ENCODE results near the gene CAMK4. TPM values are rescaled to one million over a fixed set of nuclear protein-coding genes. Genes with fewer than 3 reads are reported as not detected.

The CAMK4 gene
- total RNA-seq, 1 experiment from 2014 or later: 10.2 TPM

GRCh38 chr5:111493031-111493430 is 268.8 kb downstream of the CAMK4 start:
- TF ChIP-seq RAD21 (IDR thresholded peaks at IDR 0.05; ENCODE audit: low read depth) (no peak), ZFX (IDR thresholded peaks at IDR 0.05) (no peak), TCF7L2 (IDR thresholded peaks at IDR 0.05; ENCODE audit: borderline replicate concordance, extremely low read depth, insufficient read depth, insufficient read length) (no peak), ZBTB33 (IDR thresholded peaks at IDR 0.05; ENCODE audit: extremely low read depth, insufficient replicate concordance, low read length) (no peak), POLR2A (IDR thresholded peaks at IDR 0.05; ENCODE audit: borderline replicate concordance, extremely low read depth, insufficient read depth, insufficient read length) (no peak), SRF (IDR thresholded peaks at IDR 0.05; ENCODE audit: low read depth) (no peak), CEBPB (IDR thresholded peaks at IDR 0.05; ENCODE audit: low read depth) (no peak), REST (IDR thresholded peaks at IDR 0.05; ENCODE audit: low read depth) (no peak), EZH2phosphoT487 (IDR thresholded peaks at IDR 0.05; ENCODE audit: borderline replicate concordance) (no peak), POLR2AphosphoS5 (IDR thresholded peaks at IDR 0.05; ENCODE audit: low read depth, low read length) (no peak), FOSL1 (IDR thresholded peaks at IDR 0.05; ENCODE audit: low read depth) (no peak), EGR1 (IDR thresholded peaks at IDR 0.05; ENCODE audit: low read depth) (no peak), ZNF274 (IDR thresholded peaks at IDR 0.05; ENCODE audit: low read depth, low read length) (no peak), YY1 (IDR thresholded peaks at IDR 0.05; ENCODE audit: extremely low read depth, insufficient replicate concordance, low read depth, low read length) (no peak), SIN3A (IDR thresholded peaks at IDR 0.05; ENCODE audit: low read depth) (no peak)
- TF ChIP-seq, protein P1, sequence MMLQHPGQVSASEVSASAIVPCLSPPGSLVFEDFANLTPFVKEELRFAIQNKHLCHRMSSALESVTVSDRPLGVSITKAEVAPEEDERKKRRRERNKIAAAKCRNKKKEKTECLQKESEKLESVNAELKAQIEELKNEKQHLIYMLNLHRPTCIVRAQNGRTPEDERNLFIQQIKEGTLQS (IDR thresholded peaks at IDR 0.05): no peak
- no peak for ATAC-seq

More at GRCh38 chr5:111493031-111493430, 268.8 kb downstream of the CAMK4 start:
- H2AFZ ChIP-seq (ENCODE audit: low read depth, low read length, poor library complexity, severe bottlenecking): no peak overlapping the region
- no peak overlapping the region for H3K4me2 ChIP-seq (ENCODE audit: low read length)
- H3K36me3 ChIP-seq (ENCODE audit: control insufficient read depth in 1 of 2, insufficient read depth in 2 of 2, low read length in 2 of 2): peaks cover 0 to 4% of the 10 kb centered on the region in 2 experiments; a peak in 1 of 4 replicates
- no peak overlapping the region for H3K27ac ChIP-seq (ENCODE audit: low read depth, low read length)
- no peak overlapping the region for H3K4me3 ChIP-seq (replicated peaks in 1 of 2; ENCODE audit: low read depth in 1 of 2, low read length in 2 of 2)
- H3K4me1 ChIP-seq (ENCODE audit: control insufficient read depth in 1 of 2, insufficient read depth in 2 of 2, low read length in 2 of 2): no peaks in the 10 kb centered on the region
- H3K27me3 ChIP-seq (ENCODE audit: insufficient read depth, low read length): no peaks in the 10 kb centered on the region
- ChIA-PET CTCF (interaction anchor here (1.6 kb wide), 1 partner anchor 10 kb away, joined by 3 read pairs; no protein-coding TSS in a partner anchor), RAD21 (ENCODE audit: low non-redundant PET in 1 of 2, low total read pairs in 2 of 2, uncharacterized antibody in 2 of 2, unreplicated experiment in 2 of 2) (no interaction called here), POLR2A (no interaction called here)
- DNase-seq (ENCODE audit: low read depth, low spot score): no peak
- no peaks in the 10 kb centered on the region for H3K9me3 ChIP-seq (ENCODE audit: control insufficient read depth in 1 of 2, insufficient read depth in 1 of 2, low read depth in 1 of 2, low read length in 2 of 2)
- no peaks in the 10 kb centered on the region for H3K9me2 ChIP-seq (ENCODE audit: insufficient read depth)
- no peaks in the 10 kb centered on the region for H3K79me2 ChIP-seq (ENCODE audit: insufficient read depth, low read length)
- H3K9ac ChIP-seq (ENCODE audit: low read length): no peak overlapping the region
- no TSS peak for BruUV-seq (replicated peaks)
- intact Hi-C loops (cut with micrococcal nuclease): no loop called here
- H4K20me1 ChIP-seq (ENCODE audit: insufficient read depth): no peaks in the 10 kb centered on the region

All from HCT116 (cell line).